ENCODE data around the gene PIK3CG. TPM values are rescaled to one million over a fixed set of nuclear protein-coding genes. Genes with fewer than 3 reads are reported as not detected.
"Not testable (repeated sequence)": the region's sequence is repeated elsewhere in the genome, so short reads cannot be mapped to it uniquely, and the experiment has no call there.

The PIK3CG gene
- polyA plus RNA-seq, 1 experiment, result 0.14 TPM

DNA sequence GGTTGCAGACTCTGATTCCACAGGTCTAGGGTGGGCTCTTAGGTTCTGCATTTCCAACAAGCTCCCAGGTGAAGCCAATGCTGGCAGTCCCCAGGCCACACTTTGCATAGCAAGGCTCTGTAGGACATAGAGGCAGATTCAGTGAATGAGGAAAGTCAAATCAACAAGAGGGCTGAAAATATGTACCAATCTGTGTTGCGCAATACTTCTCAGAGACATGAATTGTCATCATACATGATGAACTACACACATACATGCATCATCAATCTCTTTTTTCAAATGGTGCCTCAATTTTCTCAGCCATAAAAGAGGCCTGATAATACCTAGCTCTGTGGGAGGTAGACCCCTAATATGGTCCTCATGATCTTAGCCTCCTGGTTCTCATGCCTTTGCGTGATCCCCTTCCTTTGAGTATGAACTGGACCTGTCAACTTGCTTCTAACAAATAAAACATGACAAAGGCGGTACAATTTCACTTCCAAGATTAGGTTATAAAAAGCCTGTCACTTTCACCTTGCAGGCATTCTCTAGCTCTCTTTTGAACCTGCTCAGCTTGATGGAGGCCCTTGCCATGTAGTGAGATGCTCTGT lies 49.0 kb downstream of the PIK3CG start:
- POLR2A ChIA-PET, result no interaction called here

GRCh38 chr7:106915407-106915806 lies 50.3 kb downstream of the PIK3CG start:
- CTCF ChIA-PET, result no interaction called here
- POLR2A ChIA-PET, result no interaction called here
- H3K27me3 ChIP-seq (ENCODE audit: control insufficient read depth, insufficient read depth, low read length), result peaks cover 19% of the 10 kb centered on the region
- no peak for DNase-seq (ENCODE audit: low read depth, low spot score)
- TF ChIP-seq, protein P1, sequence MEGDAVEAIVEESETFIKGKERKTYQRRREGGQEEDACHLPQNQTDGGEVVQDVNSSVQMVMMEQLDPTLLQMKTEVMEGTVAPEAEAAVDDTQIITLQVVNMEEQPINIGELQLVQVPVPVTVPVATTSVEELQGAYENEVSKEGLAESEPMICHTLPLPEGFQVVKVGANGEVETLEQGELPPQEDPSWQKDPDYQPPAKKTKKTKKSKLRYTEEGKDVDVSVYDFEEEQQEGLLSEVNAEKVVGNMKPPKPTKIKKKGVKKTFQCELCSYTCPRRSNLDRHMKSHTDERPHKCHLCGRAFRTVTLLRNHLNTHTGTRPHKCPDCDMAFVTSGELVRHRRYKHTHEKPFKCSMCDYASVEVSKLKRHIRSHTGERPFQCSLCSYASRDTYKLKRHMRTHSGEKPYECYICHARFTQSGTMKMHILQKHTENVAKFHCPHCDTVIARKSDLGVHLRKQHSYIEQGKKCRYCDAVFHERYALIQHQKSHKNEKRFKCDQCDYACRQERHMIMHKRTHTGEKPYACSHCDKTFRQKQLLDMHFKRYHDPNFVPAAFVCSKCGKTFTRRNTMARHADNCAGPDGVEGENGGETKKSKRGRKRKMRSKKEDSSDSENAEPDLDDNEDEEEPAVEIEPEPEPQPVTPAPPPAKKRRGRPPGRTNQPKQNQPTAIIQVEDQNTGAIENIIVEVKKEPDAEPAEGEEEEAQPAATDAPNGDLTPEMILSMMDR (IDR thresholded peaks at IDR 0.05; ENCODE audit: low read depth, low read length), result no peak
- no peak overlapping the region for H3K27ac ChIP-seq (ENCODE audit: low read depth, low read length)
- H3K9me3 ChIP-seq (ENCODE audit: control insufficient read depth, insufficient read depth, low read length), result no peaks in the 10 kb centered on the region
- H3K4me3 ChIP-seq (ENCODE audit: low read depth, low read length), result no peak overlapping the region

More for the DNA sequence above, 49.0 kb downstream of the PIK3CG start:
- Histone ChIP-seq H3K9me3 (ENCODE audit: control insufficient read depth, insufficient read depth, low read length) (no peaks in the 10 kb centered on the region), H3K27me3 (ENCODE audit: control insufficient read depth, insufficient read depth, low read length) (peaks cover 19% of the 10 kb centered on the region), H3K4me3 (ENCODE audit: low read depth, low read length) (no peak overlapping the region), H3K27ac (ENCODE audit: low read depth, low read length) (no peak overlapping the region)
- CTCF ChIA-PET, result no interaction called here
- no peak for DNase-seq (ENCODE audit: low read depth, low spot score)
- TF ChIP-seq, protein P1 (IDR thresholded peaks at IDR 0.05; ENCODE audit: low read depth, low read length), result no peak

- ChIA-PET POLR2A (no interaction called here), CTCF (no interaction called here)
- Histone ChIP-seq H3K4me3 (ENCODE audit: low read depth, low read length) (no peak overlapping the region), H3K27ac (ENCODE audit: low read depth, low read length) (no peak overlapping the region), H3K27me3 (ENCODE audit: control insufficient read depth, insufficient read depth, low read length) (peaks cover 19% of the 10 kb centered on the region), H3K9me3 (ENCODE audit: control insufficient read depth, insufficient read depth, low read length) (no peaks in the 10 kb centered on the region)
- DNase-seq (ENCODE audit: low read depth, low spot score), result no peak
- TF ChIP-seq, protein P1 (IDR thresholded peaks at IDR 0.05; ENCODE audit: low read depth, low read length), result no peak
Measured at GRCh38 chr7:106915873-106916272, 50.8 kb downstream of the PIK3CG start.

DNA sequence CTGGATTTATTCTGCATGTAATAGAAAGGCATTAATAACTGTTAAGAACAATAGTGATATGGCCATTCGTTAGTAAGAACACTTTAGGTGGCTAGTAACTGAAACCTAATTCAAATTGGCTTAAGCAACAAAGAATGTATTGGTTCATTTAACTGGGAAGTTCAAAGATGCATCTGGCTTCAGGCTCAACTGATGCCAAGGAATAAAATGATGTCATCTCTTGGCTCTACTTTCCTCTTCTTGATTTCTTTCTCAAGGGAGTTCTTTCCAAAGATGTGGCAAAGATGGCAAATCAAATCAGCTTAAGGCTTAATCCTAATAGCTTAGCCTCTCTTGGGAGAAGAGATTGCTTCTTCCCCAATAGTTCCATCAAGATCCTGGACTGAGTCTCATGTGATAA lies 51.6 kb downstream of the PIK3CG start:
- no peak overlapping the region for H3K4me3 ChIP-seq (ENCODE audit: low read depth, low read length)
- TF ChIP-seq, protein P1 (IDR thresholded peaks at IDR 0.05; ENCODE audit: low read depth, low read length), result no peak
- H3K27me3 ChIP-seq (ENCODE audit: control insufficient read depth, insufficient read depth, low read length), result peaks cover 14% of the 10 kb centered on the region
- H3K27ac ChIP-seq (ENCODE audit: low read depth, low read length), result no peak overlapping the region
- CTCF ChIA-PET, result no interaction called here
- no peaks in the 10 kb centered on the region for H3K9me3 ChIP-seq (ENCODE audit: control insufficient read depth, insufficient read depth, low read length)
- POLR2A ChIA-PET, result no interaction called here
- no peak for DNase-seq (ENCODE audit: low read depth, low spot score)

DNA sequence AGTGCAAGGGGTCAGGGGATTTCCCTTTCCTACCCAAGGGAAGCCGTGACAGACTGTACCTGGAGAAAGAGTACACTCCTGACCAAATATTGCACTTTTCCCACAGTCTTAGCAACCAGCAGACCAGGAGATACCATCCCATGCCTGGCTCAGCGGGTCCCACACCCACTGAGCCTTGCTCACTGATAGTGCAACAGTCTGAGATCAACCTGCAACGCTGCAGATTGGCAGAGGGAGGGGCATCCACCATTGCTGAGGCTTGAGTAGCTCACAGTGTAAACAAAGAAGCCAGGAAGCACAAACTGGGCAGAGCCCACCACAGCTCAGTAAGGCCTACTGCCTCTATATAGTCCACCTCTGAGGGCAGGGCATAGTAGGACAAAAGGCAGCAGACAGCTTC lies 53.9 kb downstream of the PIK3CG start:
- no peak for DNase-seq (ENCODE audit: low read depth, low spot score)
- Histone ChIP-seq H3K9me3 (ENCODE audit: control insufficient read depth, insufficient read depth, low read length) (no peaks in the 10 kb centered on the region), H3K27ac (ENCODE audit: low read depth, low read length) (no peak overlapping the region), H3K4me3 (ENCODE audit: low read depth, low read length) (no peak overlapping the region), H3K27me3 (ENCODE audit: control insufficient read depth, insufficient read depth, low read length) (peaks cover 3% of the 10 kb centered on the region)
- ChIA-PET CTCF (no interaction called here), POLR2A (no interaction called here)
- TF ChIP-seq, protein P1 (IDR thresholded peaks at IDR 0.05; ENCODE audit: low read depth, low read length), result no peak

GRCh38 chr7:106924468-106924867 lies 59.4 kb downstream of the PIK3CG start:
- DNase-seq (ENCODE audit: low read depth, low spot score); POLR2A ChIA-PET; H3K4me3 ChIP-seq (ENCODE audit: low read depth, low read length); H3K27me3 ChIP-seq (ENCODE audit: control insufficient read depth, insufficient read depth, low read length); H3K9me3 ChIP-seq (ENCODE audit: control insufficient read depth, insufficient read depth, low read length); H3K27ac ChIP-seq (ENCODE audit: low read depth, low read length); CTCF ChIA-PET: not testable (repeated sequence)
